Measurements from ENCODE around the gene ICAM1. TPM values are rescaled to one million over a fixed set of nuclear protein-coding genes. Genes with fewer than 3 reads are reported as not detected.

Gene ICAM1
- total and polyA plus RNA-seq, 2 of the 8 experiments (the other 6 are each of a cell fraction or from before 2014, with no cell fraction given) = 4.0 to 9.4 TPM

- Histone ChIP-seq H3K36me3 (ENCODE audit: control insufficient read depth in 2 of 4, insufficient read depth in 4 of 4, low read length in 3 of 4) (no peaks in the 10 kb centered on the region), H3K18ac (ENCODE audit: extremely low read depth, low read length) (no peak overlapping the region; the same call in 1 of the 2 replicates), H3K4me3 (ENCODE audit: extremely low read depth in 1 of 4, insufficient read depth in 2 of 4, low read depth in 3 of 4, low read length in 4 of 4) (peak overlapping the region; percentile 19 to 59 (median 40); a peak in 7 of 8 replicates), H3K79me2 (ENCODE audit: control insufficient read depth in 1 of 2, insufficient read depth in 2 of 2, low read length in 2 of 2) (no peaks in the 10 kb centered on the region), H3K79me1 (ENCODE audit: low read depth, low read length) (no peaks in the 10 kb centered on the region), H2BK120ac (replicated peaks; ENCODE audit: low read depth, low read length) (no peak overlapping the region), H4K20me1 (replicated peaks in 1 of 2; ENCODE audit: control insufficient read depth in 1 of 2, insufficient read depth in 2 of 2, low read length in 2 of 2) (peaks cover 0 to 23% of the 10 kb centered on the region in 2 experiments), H2BK5ac (ENCODE audit: low read depth, low read length) (no peak overlapping the region), H3K27me3 (replicated peaks in 1 of 4; ENCODE audit: control insufficient read depth in 3 of 4, extremely low read depth in 1 of 4, insufficient read depth in 3 of 4, low read length in 3 of 4) (peaks cover 42 to 68% (median 64%) of the 10 kb centered on the region in 4 experiments), H4K91ac (replicated peaks; ENCODE audit: insufficient read length, low read length) (no peak overlapping the region), H2AK5ac (ENCODE audit: low read depth, low read length) (no peak overlapping the region), H3K4me1 (replicated peaks in 1 of 4; ENCODE audit: control insufficient read depth in 3 of 4, insufficient read depth in 4 of 4, low read length in 3 of 4) (peaks cover 0 to 34% (median 16%) of the 10 kb centered on the region in 4 experiments; a peak in 6 of 7 replicates), H3K14ac (ENCODE audit: insufficient read length) (no peak overlapping the region), H3K23ac (ENCODE audit: insufficient read length) (no peak overlapping the region), H3K56ac (replicated peaks; ENCODE audit: insufficient read length, low read depth, low read length) (no peak overlapping the region), H3K23me2 (ENCODE audit: low read depth, low read length) (peaks cover 23% of the 10 kb centered on the region; the same call in 1 of the 2 replicates), H4K5ac (ENCODE audit: insufficient read length, low read depth, low read length) (no peak overlapping the region), H2BK20ac (ENCODE audit: low read length) (no peak overlapping the region), H2BK12ac (ENCODE audit: low read depth, low read length) (0 out of 2 replicates have a peak overlapping the region, but pooled peaks have one; percentile 9), H2AFZ (ENCODE audit: low read length) (0 out of 2 replicates have a peak overlapping the region, but pooled peaks have one; percentile 30), H3K27ac (ENCODE audit: low read depth, low read length) (no peak overlapping the region), H3K4me2 (ENCODE audit: insufficient read depth in 1 of 2, low read depth in 2 of 2, low read length in 2 of 2) (peak overlapping the region; percentile 84 to 88), H3K4ac (replicated peaks; ENCODE audit: insufficient read length, low read depth, low read length) (no peak overlapping the region), H2BK15ac (ENCODE audit: low read length) (no peak overlapping the region), H4K8ac (ENCODE audit: extremely low read depth, insufficient read depth, low read length) (no peak overlapping the region), H3K9ac (replicated peaks in 1 of 4; ENCODE audit: extremely low read depth in 1 of 4, low read depth in 3 of 4, low read length in 3 of 4) (no peak overlapping the region), H3K9me3 (ENCODE audit: insufficient read depth in 2 of 2, low read depth in 1 of 2, low read length in 1 of 2) (no peaks in the 10 kb centered on the region)
- FAIRE-seq (no peak), DNase-seq (ENCODE audit: low read depth in 1 of 2, low spot score in 2 of 2) (peak in 1 of 2 experiments; percentile 74)
- 12% methylated on average over 48 of the region's 48 CpGs; no CpG with 5 or more reads in 1 of the 2 experiments for WGBS, 2 experiments (ENCODE audit: extremely low coverage in 1 of 2, insufficient coverage in 1 of 2, insufficient read length in 1 of 2, insufficient replicate concordance in 2 of 2, low coverage in 1 of 2, low lambda C conversion rate in 2 of 2, missing lambda C conversion rate in 1 of 2)
- ChIA-PET POLR2A (ENCODE audit: partially characterized antibody) (interaction anchor here (1.0 to 1.9 kb wide), 6 partner anchors 9 to 35 kb away, joined by 3 to 8 read pairs (median 5); partner anchors contain the start of genes FDX2, ICAM1 and ICAM4), CTCF (ENCODE audit: partially characterized antibody) (interaction anchor here (0.7 to 2.2 kb wide), 10 partner anchors 11 to 121 kb away, joined by 3 to 15 read pairs (median 5); partner anchors contain the start of gene ICAM1)
- TF ChIP-seq SIN3A (conservative IDR thresholded peaks at IDR 0.05 in 1 of 2, IDR thresholded peaks at IDR 0.05 in 1 of 2; ENCODE audit: low read depth in 1 of 2, low read length in 2 of 2) (peak; percentile 29 to 56; a peak in 1 of 4 replicates), E2F6 (IDR thresholded peaks at IDR 0.05) (0 out of 2 replicates have a peak, but pooled peaks have one; percentile 32), SUZ12 (IDR thresholded peaks at IDR 0.05; ENCODE audit: low read length) (peak; percentile 60; the same call in 1 of the 2 replicates), ZNF274 (IDR thresholded peaks at IDR 0.05; ENCODE audit: borderline replicate concordance, extremely low read depth, low read length) (no peak), BACH1 (IDR thresholded peaks at IDR 0.05; ENCODE audit: low read length) (peak; percentile 64; the same call in 1 of the 2 replicates), HDAC2 (IDR thresholded peaks at IDR 0.05; ENCODE audit: borderline replicate concordance in 1 of 2, low read depth in 2 of 2, low read length in 2 of 2) (peak in 1 of 2 experiments; percentile 96; a peak in 2 of 4 replicates), CTCF (IDR thresholded peaks at IDR 0.05; ENCODE audit: control extremely low read depth in 1 of 3, insufficient read depth in 1 of 3, low read depth in 1 of 3, low read length in 3 of 3) (peak in 2 of 3 experiments; percentile 16 to 28; a peak in 3 of 4 replicates), CREB1 (IDR thresholded peaks at IDR 0.05) (no peak)
These were observed 24.5 kb downstream of the ICAM1 start for GRCh38 chr19:10295305-10295846.

All from H1 (cell line).